HL-60/S4 treated with phorbol 12-myristate 13-acetate at 8.2 ng/mL for 4 days and 3 days (cell line): ENCODE measurements around the gene NUP50.

Experiments used
- in situ Hi-C: fragments of 300-500 bp; cut with MboI; formaldehyde crosslinking; loops from 2 replicates; pipeline ENCODE4 v1.15.0; 2022; ENCODE audit warnings: low sequenced_read_pairs

The NUP50 gene

DNA sequence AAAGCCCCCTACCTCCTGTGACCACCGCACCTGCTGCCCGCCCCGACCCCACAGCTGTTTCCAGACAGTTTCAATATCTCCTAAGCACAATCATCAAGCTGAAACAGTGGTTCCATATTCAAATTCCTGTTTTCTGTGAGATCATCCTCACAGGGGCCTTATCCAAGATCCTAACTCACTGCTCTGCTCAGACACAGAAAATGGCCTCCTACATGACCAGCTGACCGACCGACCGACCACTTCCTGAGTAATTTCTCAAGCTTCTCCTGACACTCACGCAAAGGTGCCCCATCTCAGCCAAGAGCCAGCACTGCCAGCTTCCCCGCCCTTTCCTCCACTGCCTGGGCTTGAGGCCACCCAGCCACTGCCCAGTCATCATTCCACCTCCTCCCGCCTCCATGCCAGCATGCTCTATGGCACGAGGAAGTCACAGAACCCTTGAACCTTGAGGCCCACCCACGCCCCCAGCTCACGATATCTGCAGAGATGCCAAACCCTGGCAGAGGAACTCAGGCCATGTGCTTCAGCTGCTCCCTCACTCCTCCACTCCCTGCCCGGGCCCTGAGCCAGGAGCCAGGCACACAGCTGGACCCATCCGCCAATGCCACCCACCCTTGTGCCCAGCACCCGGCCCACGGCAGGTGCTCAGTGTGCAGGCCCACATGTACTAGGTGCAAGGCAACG is 62.9 kb downstream of the NUP50 start:
- in situ Hi-C loops: no loop called here

- in situ Hi-C loops: no loop called here
These were observed 64.1 kb downstream of the NUP50 start for GRCh38 chr22:45227645-45228400.

- in situ Hi-C loops: no loop called here
These were observed 64.7 kb downstream of the NUP50 start for GRCh38 chr22:45228401-45228754.

- in situ Hi-C loops: no loop called here
These were observed 65.5 kb downstream of the NUP50 start for GRCh38 chr22:45229181-45229580.

GRCh38 chr22:45230026-45230721 is 66.4 kb downstream of the NUP50 start:
- in situ Hi-C loops: no loop called here

- in situ Hi-C loops: no loop called here
These were observed 67.6 kb downstream of the NUP50 start for GRCh38 chr22:45231293-45231692.

GRCh38 chr22:45233386-45233785 is 69.7 kb downstream of the NUP50 start:
- in situ Hi-C loops: no loop called here

GRCh38 chr22:45233827-45234226 is 70.1 kb downstream of the NUP50 start:
- in situ Hi-C loops: no loop called here

- in situ Hi-C loops: no loop called here
These were observed 71.5 kb downstream of the NUP50 start for GRCh38 chr22:45235101-45235777.

DNA sequence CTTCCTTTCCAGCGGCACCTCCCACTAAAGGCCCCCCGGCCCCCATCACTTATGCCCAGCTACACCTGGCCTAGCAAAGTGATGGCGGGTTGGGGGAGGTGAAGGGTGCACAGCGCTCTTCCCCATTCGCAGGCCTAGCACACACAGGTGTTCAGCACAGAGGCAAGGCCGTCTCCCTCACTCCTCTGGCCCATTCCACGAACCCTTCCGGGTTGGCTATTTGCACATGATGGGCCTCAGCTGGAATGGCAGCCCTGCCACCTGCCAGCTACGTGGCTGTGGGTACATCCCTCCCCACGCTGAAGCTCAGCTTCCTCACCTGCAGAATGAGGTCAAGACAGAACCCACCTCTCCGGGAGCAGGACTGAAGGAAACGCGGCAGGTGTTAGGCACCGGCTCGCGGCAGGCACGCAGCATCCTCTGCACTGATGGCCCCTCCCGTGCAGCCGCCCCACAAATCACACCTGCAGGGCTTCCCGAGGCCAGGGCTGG is 72.2 kb downstream of the NUP50 start:
- in situ Hi-C loops: no loop called here

- in situ Hi-C loops: no loop called here
These were observed 73.6 kb downstream of the NUP50 start for GRCh38 chr22:45237065-45237990.
